Measurements from ENCODE around the gene CKLF.

DNA sequence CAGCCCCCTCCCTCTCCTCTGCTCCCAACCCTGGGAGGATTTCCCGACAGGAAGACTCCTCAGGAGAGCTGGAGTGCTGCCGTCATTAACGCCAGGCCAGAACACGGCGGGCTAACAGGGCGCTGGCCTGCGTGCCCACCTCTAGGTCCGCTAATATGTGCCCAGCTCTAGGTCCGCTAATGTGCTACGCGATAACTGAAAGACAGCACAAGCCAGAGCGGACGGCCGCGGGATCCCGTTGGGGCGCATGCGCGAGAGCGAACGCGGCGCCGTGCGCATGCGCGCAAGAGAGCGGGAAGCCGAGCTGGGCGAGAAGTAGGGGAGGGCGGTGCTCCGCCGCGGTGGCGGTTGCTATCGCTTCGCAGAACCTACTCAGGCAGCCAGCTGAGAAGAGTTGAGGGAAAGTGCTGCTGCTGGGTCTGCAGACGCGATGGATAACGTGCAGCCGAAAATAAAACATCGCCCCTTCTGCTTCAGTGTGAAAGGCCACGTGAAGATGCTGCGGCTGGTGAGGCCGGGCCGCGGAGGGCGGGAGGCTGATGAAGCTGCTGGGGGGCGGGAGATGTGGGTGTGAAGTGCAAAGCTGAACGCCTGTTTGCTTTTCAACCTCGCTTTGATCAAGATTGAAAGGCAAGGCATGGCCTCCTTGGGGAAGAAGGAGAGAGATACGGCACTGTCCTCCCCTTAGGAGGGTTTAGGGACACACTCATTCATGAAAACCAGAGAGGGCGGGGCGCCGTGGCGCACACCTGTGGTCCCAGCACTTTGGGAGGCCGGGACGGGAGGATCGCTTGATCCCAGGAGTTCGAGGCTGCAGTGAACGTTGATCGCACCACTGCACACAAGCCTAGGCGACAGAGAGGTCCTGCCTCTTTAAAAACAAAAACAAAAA is at the start of gene CKLF:
- TF ChIP-seq, protein P1, sequence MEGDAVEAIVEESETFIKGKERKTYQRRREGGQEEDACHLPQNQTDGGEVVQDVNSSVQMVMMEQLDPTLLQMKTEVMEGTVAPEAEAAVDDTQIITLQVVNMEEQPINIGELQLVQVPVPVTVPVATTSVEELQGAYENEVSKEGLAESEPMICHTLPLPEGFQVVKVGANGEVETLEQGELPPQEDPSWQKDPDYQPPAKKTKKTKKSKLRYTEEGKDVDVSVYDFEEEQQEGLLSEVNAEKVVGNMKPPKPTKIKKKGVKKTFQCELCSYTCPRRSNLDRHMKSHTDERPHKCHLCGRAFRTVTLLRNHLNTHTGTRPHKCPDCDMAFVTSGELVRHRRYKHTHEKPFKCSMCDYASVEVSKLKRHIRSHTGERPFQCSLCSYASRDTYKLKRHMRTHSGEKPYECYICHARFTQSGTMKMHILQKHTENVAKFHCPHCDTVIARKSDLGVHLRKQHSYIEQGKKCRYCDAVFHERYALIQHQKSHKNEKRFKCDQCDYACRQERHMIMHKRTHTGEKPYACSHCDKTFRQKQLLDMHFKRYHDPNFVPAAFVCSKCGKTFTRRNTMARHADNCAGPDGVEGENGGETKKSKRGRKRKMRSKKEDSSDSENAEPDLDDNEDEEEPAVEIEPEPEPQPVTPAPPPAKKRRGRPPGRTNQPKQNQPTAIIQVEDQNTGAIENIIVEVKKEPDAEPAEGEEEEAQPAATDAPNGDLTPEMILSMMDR (IDR thresholded peaks at IDR 0.05; ENCODE audit: low read length) = no peak
- no peak for TF ChIP-seq EZH2 (IDR thresholded peaks at IDR 0.05; ENCODE audit: borderline replicate concordance, low read length)
